ENCODE measurements around the gene TTLL13.

GRCh38 chr15:90225047-90225446 lies 24.3 kb upstream of the TTLL13 start:
- TF ChIP-seq CTCF (conservative IDR thresholded peaks at IDR 0.05 in 1 of 2, IDR thresholded peaks at IDR 0.05 in 1 of 2; ENCODE audit: low read depth in 1 of 2, low read length in 2 of 2) (no peak), EZH2 (IDR thresholded peaks at IDR 0.05; ENCODE audit: low read length, missing control alignments) (no peak)
